ENCODE data around the gene WDR93. TPM values are rescaled to one million over a fixed set of nuclear protein-coding genes. Genes with fewer than 3 reads are reported as not detected.

Gene WDR93
- total and polyA plus RNA-seq, 2 donors (not counting 1 experiment from before 2014, with no cell fraction given): 0.12 TPM; not detected in 1

GRCh38 chr15:89749526-89749925 lies 58.9 kb downstream of the WDR93 start:
- peak overlapping the region; percentile 93 for H3K4me2 ChIP-seq (replicated peaks; ENCODE audit: low read depth, low read length, poor library complexity, severe bottlenecking)
- TF ChIP-seq CTCF (IDR thresholded peaks at IDR 0.05) (no peak), EZH2 (IDR thresholded peaks at IDR 0.05; ENCODE audit: borderline replicate concordance, insufficient read depth, low read depth, low read length, poor library complexity, severe bottlenecking) (no peak)

GRCh38 chr15:89749951-89750559 lies 59.4 kb downstream of the WDR93 start:
- peak overlapping the region in 4 of 5 experiments; percentile 38 to 75 (median 63) for H3K4me3 ChIP-seq (ENCODE audit: control extremely low read depth in 1 of 5, extremely low read depth in 1 of 5, insufficient read depth in 1 of 5, low read depth in 2 of 5, low read length in 4 of 5)
- peak; percentile 47 for DNase-seq
- intact Hi-C loops (cut with micrococcal nuclease): loop anchor here (1.0 to 2.0 kb wide), 2 partner anchors 27 to 309 kb away; partner anchors contain the start of gene MESP2
- ChIA-PET CTCF (interaction anchor here (1.0 to 5.6 kb wide), 6 partner anchors 9 to 336 kb away, joined by 3 to 27 read pairs (median 12); no protein-coding TSS in a partner anchor), POLR2A (interaction anchor here (0.7 kb wide), 1 partner anchor 144 kb away, joined by 4 read pairs; the partner anchor contains the start of gene AP3S2)
- peak overlapping the region; percentile 93 for H3K4me2 ChIP-seq (replicated peaks; ENCODE audit: low read depth, low read length, poor library complexity, severe bottlenecking)
- H3K27ac ChIP-seq (ENCODE audit: low read length in 2 of 2): peak overlapping the region in 1 of 2 donors; percentile 20
- H3K4me1 Mint-ChIP-seq: peaks cover 6% of the 10 kb centered on the region
- peak overlapping the region; percentile 79 for H3K9ac ChIP-seq (ENCODE audit: low read length)
- peaks cover 11 to 13% of the 10 kb centered on the region in 2 donors for H3K4me1 ChIP-seq (ENCODE audit: control insufficient read depth in 2 of 2, insufficient read depth in 2 of 2, low read length in 2 of 2)
- H3K9me3 Mint-ChIP-seq (ENCODE audit: insufficient read depth): no peaks in the 10 kb centered on the region
- WGBS (ENCODE audit: insufficient coverage): 7% methylated on average over 41 of the region's 41 CpGs
- ATAC-seq (ENCODE audit: low read depth): no peak
- H3K9me3 ChIP-seq (ENCODE audit: control extremely low read depth in 1 of 3, control insufficient read depth in 2 of 3, insufficient read depth in 1 of 3, low read length in 2 of 3): no peaks in the 10 kb centered on the region
- H3K79me2 ChIP-seq (ENCODE audit: control insufficient read depth, insufficient read depth, low read length): no peaks in the 10 kb centered on the region
- no peaks in the 10 kb centered on the region for H4K20me1 ChIP-seq (ENCODE audit: control insufficient read depth, insufficient read depth, low read length, poor library complexity, severe bottlenecking)
- no peak for TF ChIP-seq EZH2 (IDR thresholded peaks at IDR 0.05; ENCODE audit: borderline replicate concordance, insufficient read depth, low read depth, low read length, poor library complexity, severe bottlenecking)
- no peak for TF ChIP-seq CTCF (IDR thresholded peaks at IDR 0.05)
- peak overlapping the region; percentile 97 for H2AFZ ChIP-seq (ENCODE audit: insufficient read depth, low read depth, low read length, poor library complexity, severe bottlenecking)
- H3K27me3 Mint-ChIP-seq: peaks cover 18% of the 10 kb centered on the region
- H3K27me3 ChIP-seq (replicated peaks in 1 of 4; ENCODE audit: control extremely low read depth in 1 of 4, control insufficient read depth in 3 of 4, insufficient read depth in 4 of 4, low read length in 3 of 4): peaks cover 0 to 10% (median 4%) of the 10 kb centered on the region in 4 experiments
- H3K36me3 ChIP-seq (replicated peaks in 1 of 2; ENCODE audit: control extremely low read depth in 1 of 2, control insufficient read depth in 1 of 2, extremely low read depth in 1 of 2, insufficient read depth in 2 of 2, low read length in 1 of 2): no peaks in the 10 kb centered on the region
- H3K4me3 Mint-ChIP-seq: peak overlapping the region; percentile 84
- H3K27ac Mint-ChIP-seq: peak overlapping the region; percentile 65

More at GRCh38 chr15:89749526-89749925, 58.9 kb downstream of the WDR93 start:
- Histone ChIP-seq H3K9me3 (ENCODE audit: control extremely low read depth in 1 of 3, control insufficient read depth in 2 of 3, insufficient read depth in 1 of 3, low read length in 2 of 3) (no peaks in the 10 kb centered on the region), H3K4me1 (ENCODE audit: control insufficient read depth in 2 of 2, insufficient read depth in 2 of 2, low read length in 2 of 2) (peaks cover 11 to 13% of the 10 kb centered on the region in 2 donors), H3K27me3 (replicated peaks in 1 of 4; ENCODE audit: control extremely low read depth in 1 of 4, control insufficient read depth in 3 of 4, insufficient read depth in 4 of 4, low read length in 3 of 4) (peaks cover 0 to 8% (median 4%) of the 10 kb centered on the region in 4 experiments), H3K9ac (ENCODE audit: low read length) (peak overlapping the region; percentile 79), H4K20me1 (ENCODE audit: control insufficient read depth, insufficient read depth, low read length, poor library complexity, severe bottlenecking) (no peaks in the 10 kb centered on the region), H3K36me3 (replicated peaks in 1 of 2; ENCODE audit: control extremely low read depth in 1 of 2, control insufficient read depth in 1 of 2, extremely low read depth in 1 of 2, insufficient read depth in 2 of 2, low read length in 1 of 2) (no peaks in the 10 kb centered on the region), H3K4me3 (ENCODE audit: control extremely low read depth in 1 of 5, extremely low read depth in 1 of 5, insufficient read depth in 1 of 5, low read depth in 2 of 5, low read length in 4 of 5) (peak overlapping the region in 1 of 5 experiments; percentile 62), H3K79me2 (ENCODE audit: control insufficient read depth, insufficient read depth, low read length) (no peaks in the 10 kb centered on the region), H3K27ac (ENCODE audit: low read length in 2 of 2) (no peak overlapping the region), H2AFZ (ENCODE audit: insufficient read depth, low read depth, low read length, poor library complexity, severe bottlenecking) (peak overlapping the region; percentile 97)
- H3K27me3 Mint-ChIP-seq: peaks cover 14% of the 10 kb centered on the region
- peaks cover 6% of the 10 kb centered on the region for H3K4me1 Mint-ChIP-seq
- ATAC-seq (ENCODE audit: low read depth) (no peak), DNase-seq (no peak)
- H3K9me3 Mint-ChIP-seq (ENCODE audit: insufficient read depth): no peaks in the 10 kb centered on the region
- H3K27ac Mint-ChIP-seq: no peak overlapping the region
- CTCF ChIA-PET: interaction anchor here (1.4 to 5.6 kb wide), 3 partner anchors 9 to 125 kb away, joined by 4 to 24 read pairs (median 21); no protein-coding TSS in a partner anchor
- intact Hi-C loops (cut with micrococcal nuclease): no loop called here
- peak overlapping the region; percentile 84 for H3K4me3 Mint-ChIP-seq
- WGBS (ENCODE audit: insufficient coverage): no CpG with 5 or more reads among the region's 4 CpGs
- POLR2A ChIA-PET: no interaction called here
